PC-9 (cell line): Measurements from ENCODE around the gene KCNC3.

ENCODE experiments used
- CTCF ChIP-seq: fragments of 200-600 bp; sonication (generic); conservative IDR thresholded peaks from 2 replicates; pipeline ENCODE4 v1.6.1; 2017; ENCODE audit warnings: mixed run types, antibody characterized with exemption, mild to moderate bottlenecking, moderate library complexity
- EZH2 ChIP-seq: fragments of 200-600 bp; sonication (generic); IDR thresholded peaks from 2 replicates; pipeline ENCODE4 v1.8.0; 2017; ENCODE audit warnings: antibody characterized with exemption, low read depth

- no peak for TF ChIP-seq CTCF
- no peak for TF ChIP-seq EZH2
Observed at GRCh38 chr19:50328873-50329145, 368 bp downstream of the KCNC3 start.
